ENCODE measurements around the gene SATB2. TPM values are rescaled to one million over a fixed set of nuclear protein-coding genes. Genes with fewer than 3 reads are reported as not detected.
A peak's percentile ranks its signal among the peaks of the same experiment; 100 is the strongest.

SATB2 gene
- total RNA-seq, 1 donor: 53.2 TPM

- peak; percentile 75 for DNase-seq (ENCODE audit: insufficient read length, low spot score, missing footprints)
- Histone ChIP-seq H3K4me3 (ENCODE audit: insufficient read depth, low read length) (no peak overlapping the region), H3K79me2 (ENCODE audit: insufficient read depth, low read length) (no peaks in the 10 kb centered on the region)
These were observed 27.2 kb upstream of the SATB2 start for GRCh38 chr2:199484927-199485326.

GRCh38 chr2:199480966-199481365, 23.2 kb upstream of the SATB2 start:
- no peaks in the 10 kb centered on the region for H3K9me3 ChIP-seq (ENCODE audit: low read depth, low read length)

More at GRCh38 chr2:199484927-199485326, 27.2 kb upstream of the SATB2 start:
- TF ChIP-seq CTCF (IDR thresholded peaks at IDR 0.05; ENCODE audit: extremely low read depth, low read depth, low read length): peak; percentile 64
- Histone ChIP-seq H3K27me3 (ENCODE audit: insufficient read depth, low read length) (peaks cover 11% of the 10 kb centered on the region), H3K36me3 (ENCODE audit: insufficient read depth, low read length) (no peaks in the 10 kb centered on the region), H4K20me1 (ENCODE audit: insufficient read depth, low read length) (no peaks in the 10 kb centered on the region), H3K4me2 (ENCODE audit: insufficient read depth, low read length) (no peak overlapping the region), H3K27ac (ENCODE audit: low read depth, low read length) (no peak overlapping the region), H2AFZ (ENCODE audit: low read length) (no peak overlapping the region), H3K4me1 (ENCODE audit: insufficient read depth, low read length) (peaks cover 3% of the 10 kb centered on the region), H3K9me3 (ENCODE audit: low read depth, low read length) (no peaks in the 10 kb centered on the region)

GRCh38 chr2:199477277-199477834, 19.6 kb upstream of the SATB2 start:
- Histone ChIP-seq H3K36me3 (ENCODE audit: insufficient read depth, low read length) (no peaks in the 10 kb centered on the region), H2AFZ (ENCODE audit: low read length) (no peak overlapping the region), H3K27me3 (ENCODE audit: insufficient read depth, low read length) (peaks cover 19% of the 10 kb centered on the region), H3K4me3 (ENCODE audit: insufficient read depth, low read length) (no peak overlapping the region), H3K9me3 (ENCODE audit: low read depth, low read length) (no peaks in the 10 kb centered on the region), H3K4me2 (ENCODE audit: insufficient read depth, low read length) (no peak overlapping the region), H3K27ac (ENCODE audit: low read depth, low read length) (no peak overlapping the region), H3K79me2 (ENCODE audit: insufficient read depth, low read length) (no peaks in the 10 kb centered on the region), H4K20me1 (ENCODE audit: insufficient read depth, low read length) (no peaks in the 10 kb centered on the region), H3K4me1 (ENCODE audit: insufficient read depth, low read length) (no peaks in the 10 kb centered on the region)
- DNase-seq (ENCODE audit: insufficient read length, low spot score, missing footprints): peak; percentile 32
- TF ChIP-seq CTCF (IDR thresholded peaks at IDR 0.05; ENCODE audit: extremely low read depth, low read depth, low read length): no peak

More at GRCh38 chr2:199480966-199481365, 23.2 kb upstream of the SATB2 start:
- no peak for TF ChIP-seq CTCF (IDR thresholded peaks at IDR 0.05; ENCODE audit: extremely low read depth, low read depth, low read length)
- H3K4me2 ChIP-seq (ENCODE audit: insufficient read depth, low read length): no peak overlapping the region
- peaks cover 9% of the 10 kb centered on the region for H3K27me3 ChIP-seq (ENCODE audit: insufficient read depth, low read length)
- no peak overlapping the region for H2AFZ ChIP-seq (ENCODE audit: low read length)
- H3K4me3 ChIP-seq (ENCODE audit: insufficient read depth, low read length): no peak overlapping the region
- no peaks in the 10 kb centered on the region for H3K79me2 ChIP-seq (ENCODE audit: insufficient read depth, low read length)
- H3K4me1 ChIP-seq (ENCODE audit: insufficient read depth, low read length): peaks cover 3% of the 10 kb centered on the region
- no peak overlapping the region for H3K27ac ChIP-seq (ENCODE audit: low read depth, low read length)
- H3K36me3 ChIP-seq (ENCODE audit: insufficient read depth, low read length): no peaks in the 10 kb centered on the region
- DNase-seq (ENCODE audit: insufficient read length, low spot score, missing footprints): no peak
- H4K20me1 ChIP-seq (ENCODE audit: insufficient read depth, low read length): no peaks in the 10 kb centered on the region

- H2AFZ ChIP-seq (ENCODE audit: low read length): peak overlapping the region; percentile 29
- H3K27me3 ChIP-seq (ENCODE audit: insufficient read depth, low read length): peaks cover 52% of the 10 kb centered on the region
- peak overlapping the region; percentile 67 for H3K4me3 ChIP-seq (ENCODE audit: insufficient read depth, low read length)
- H3K4me2 ChIP-seq (ENCODE audit: insufficient read depth, low read length): peak overlapping the region; percentile 85
- no peak overlapping the region for H3K27ac ChIP-seq (ENCODE audit: low read depth, low read length)
- TF ChIP-seq CTCF (IDR thresholded peaks at IDR 0.05; ENCODE audit: extremely low read depth, low read depth, low read length): peak; percentile 69
- H3K9me3 ChIP-seq (ENCODE audit: low read depth, low read length): no peaks in the 10 kb centered on the region
- peak; percentile 97 for DNase-seq (ENCODE audit: insufficient read length, low spot score, missing footprints)
- no peaks in the 10 kb centered on the region for H3K79me2 ChIP-seq (ENCODE audit: insufficient read depth, low read length)
- peaks cover 7% of the 10 kb centered on the region for H3K4me1 ChIP-seq (ENCODE audit: insufficient read depth, low read length)
- no peaks in the 10 kb centered on the region for H3K36me3 ChIP-seq (ENCODE audit: insufficient read depth, low read length)
- no peaks in the 10 kb centered on the region for H4K20me1 ChIP-seq (ENCODE audit: insufficient read depth, low read length)
These were observed 13.8 kb upstream of the SATB2 start for GRCh38 chr2:199471443-199472057.

Data from osteoblast (primary cell).